Measurements from ENCODE around the gene FNDC5. TPM values are rescaled to one million over a fixed set of nuclear protein-coding genes. Genes with fewer than 3 reads are reported as not detected.

Gene FNDC5
- total RNA-seq, 5 donors from 2014 or later (not counting 1 experiment from before 2014, with no cell fraction given) = not detected

GRCh38 chr1:32858791-32859190 lies 11.9 kb downstream of the FNDC5 start:
- POLR2A ChIA-PET = no interaction called here
- WGBS (ENCODE audit: insufficient coverage) = 100% methylated on average over 5 of the region's 7 CpGs
- no peak for DNase-seq
- no peak overlapping the region for H3K4me3 ChIP-seq (ENCODE audit: control insufficient read depth in 1 of 2, extremely low read depth in 1 of 2, low read length in 1 of 2)
- CTCF ChIA-PET = no interaction called here
- no peaks in the 10 kb centered on the region for H3K9me3 ChIP-seq
- Mint-ChIP-seq H3K27me3 (no peaks in the 10 kb centered on the region), H3K36me3 (peaks cover 56% of the 10 kb centered on the region), H3K27ac (no peak overlapping the region), H3K4me1 (no peaks in the 10 kb centered on the region), H3K4me3 (no peak overlapping the region), H3K9me3 (no peaks in the 10 kb centered on the region)
- peaks cover 6 to 65% of the 10 kb centered on the region in 2 donors for H3K36me3 ChIP-seq (ENCODE audit: control insufficient read depth in 2 of 2, extremely low read depth in 1 of 2, insufficient read depth in 1 of 2, low read length in 1 of 2)
- no peak overlapping the region for H3K27ac ChIP-seq (ENCODE audit: low read length)
- no peak for ATAC-seq (replicated peaks in 1 of 4)
- no peaks in the 10 kb centered on the region for H3K27me3 ChIP-seq (replicated peaks in 1 of 2; ENCODE audit: control insufficient read depth in 2 of 2, extremely low read depth in 1 of 2, insufficient read depth in 2 of 2, low read length in 1 of 2)
- no peaks in the 10 kb centered on the region for H3K4me1 ChIP-seq (ENCODE audit: control insufficient read depth in 1 of 2, extremely low read depth in 1 of 2, insufficient read depth in 2 of 2, low read length in 2 of 2)

- ATAC-seq (replicated peaks in 1 of 4) = no peak
- CTCF ChIA-PET = interaction anchor here in 1 of 2 donors (0.7 kb wide), 1 partner anchor 9 kb away, joined by 3 read pairs; no protein-coding TSS in a partner anchor
- H3K36me3 ChIP-seq (ENCODE audit: control insufficient read depth in 2 of 2, extremely low read depth in 1 of 2, insufficient read depth in 1 of 2, low read length in 1 of 2) = peaks cover 6 to 68% of the 10 kb centered on the region in 2 donors
Measured at GRCh38 chr1:32858136-32858535, 12.6 kb downstream of the FNDC5 start.

GRCh38 chr1:32855861-32856617 lies 14.7 kb downstream of the FNDC5 start:
- H3K4me1 Mint-ChIP-seq = no peaks in the 10 kb centered on the region
- DNase-seq = no peak
- no peaks in the 10 kb centered on the region for H3K9me3 ChIP-seq
- no peaks in the 10 kb centered on the region for H3K27me3 ChIP-seq (replicated peaks in 1 of 2; ENCODE audit: control insufficient read depth in 2 of 2, extremely low read depth in 1 of 2, insufficient read depth in 2 of 2, low read length in 1 of 2)
- peaks cover 2 to 65% of the 10 kb centered on the region in 2 donors for H3K36me3 ChIP-seq (ENCODE audit: control insufficient read depth in 2 of 2, extremely low read depth in 1 of 2, insufficient read depth in 1 of 2, low read length in 1 of 2)
- no peaks in the 10 kb centered on the region for H3K4me1 ChIP-seq (ENCODE audit: control insufficient read depth in 1 of 2, extremely low read depth in 1 of 2, insufficient read depth in 2 of 2, low read length in 2 of 2)
- no peak overlapping the region for H3K4me3 ChIP-seq (ENCODE audit: control insufficient read depth in 1 of 2, extremely low read depth in 1 of 2, low read length in 1 of 2)
- 97% methylated on average over 8 of the region's 13 CpGs for WGBS (ENCODE audit: insufficient coverage)
- ChIA-PET POLR2A (no interaction called here), CTCF (no interaction called here)
- H3K27me3 Mint-ChIP-seq = no peaks in the 10 kb centered on the region
- no peaks in the 10 kb centered on the region for H3K9me3 Mint-ChIP-seq
- no peak for ATAC-seq (replicated peaks in 1 of 4)
- peaks cover 54% of the 10 kb centered on the region for H3K36me3 Mint-ChIP-seq
- no peak overlapping the region for H3K27ac Mint-ChIP-seq
- H3K27ac ChIP-seq (ENCODE audit: low read length) = no peak overlapping the region
- H3K4me3 Mint-ChIP-seq = no peak overlapping the region

More at GRCh38 chr1:32858136-32858535, 12.6 kb downstream of the FNDC5 start:
- 92% methylated on average over 2 of the region's 2 CpGs for WGBS (ENCODE audit: insufficient coverage)
- Mint-ChIP-seq H3K4me1 (no peaks in the 10 kb centered on the region), H3K9me3 (no peaks in the 10 kb centered on the region), H3K27ac (no peak overlapping the region), H3K4me3 (no peak overlapping the region), H3K36me3 (peaks cover 62% of the 10 kb centered on the region), H3K27me3 (no peaks in the 10 kb centered on the region)
- POLR2A ChIA-PET = no interaction called here
- Histone ChIP-seq H3K9me3 (no peaks in the 10 kb centered on the region), H3K27me3 (replicated peaks in 1 of 2; ENCODE audit: control insufficient read depth in 2 of 2, extremely low read depth in 1 of 2, insufficient read depth in 2 of 2, low read length in 1 of 2) (no peaks in the 10 kb centered on the region), H3K27ac (ENCODE audit: low read length) (no peak overlapping the region), H3K4me3 (ENCODE audit: control insufficient read depth in 1 of 2, extremely low read depth in 1 of 2, low read length in 1 of 2) (no peak overlapping the region), H3K4me1 (ENCODE audit: control insufficient read depth in 1 of 2, extremely low read depth in 1 of 2, insufficient read depth in 2 of 2, low read length in 2 of 2) (no peaks in the 10 kb centered on the region)
- no peak for DNase-seq

GRCh38 chr1:32848354-32849063 lies 22.2 kb downstream of the FNDC5 start:
- ChIA-PET CTCF (no interaction called here), POLR2A (interaction anchor here in 1 of 2 donors (0.6 kb wide), 1 partner anchor 113 kb away, joined by 3 read pairs; no protein-coding TSS in a partner anchor)
- no peak for ATAC-seq (replicated peaks in 1 of 4)
- Histone ChIP-seq H3K9me3 (no peaks in the 10 kb centered on the region), H3K36me3 (ENCODE audit: control insufficient read depth in 2 of 2, extremely low read depth in 1 of 2, insufficient read depth in 1 of 2, low read length in 1 of 2) (peaks cover 3 to 24% of the 10 kb centered on the region in 2 donors), H3K4me1 (ENCODE audit: control insufficient read depth in 1 of 2, extremely low read depth in 1 of 2, insufficient read depth in 2 of 2, low read length in 2 of 2) (no peaks in the 10 kb centered on the region), H3K4me3 (ENCODE audit: control insufficient read depth in 1 of 2, extremely low read depth in 1 of 2, low read length in 1 of 2) (no peak overlapping the region), H3K27me3 (replicated peaks in 1 of 2; ENCODE audit: control insufficient read depth in 2 of 2, extremely low read depth in 1 of 2, insufficient read depth in 2 of 2, low read length in 1 of 2) (no peaks in the 10 kb centered on the region), H3K27ac (ENCODE audit: low read length) (no peak overlapping the region)
- Mint-ChIP-seq H3K36me3 (peaks cover 27% of the 10 kb centered on the region), H3K4me1 (no peaks in the 10 kb centered on the region), H3K4me3 (no peak overlapping the region), H3K9me3 (no peaks in the 10 kb centered on the region), H3K27ac (no peak overlapping the region), H3K27me3 (no peaks in the 10 kb centered on the region)
- no CpG with 5 or more reads among the region's 2 CpGs for WGBS (ENCODE audit: insufficient coverage)
- DNase-seq = no peak

- Histone ChIP-seq H3K27ac (ENCODE audit: low read length) (no peak overlapping the region), H3K27me3 (replicated peaks in 1 of 2; ENCODE audit: control insufficient read depth in 2 of 2, extremely low read depth in 1 of 2, insufficient read depth in 2 of 2, low read length in 1 of 2) (no peaks in the 10 kb centered on the region), H3K4me3 (ENCODE audit: control insufficient read depth in 1 of 2, extremely low read depth in 1 of 2, low read length in 1 of 2) (no peak overlapping the region), H3K4me1 (ENCODE audit: control insufficient read depth in 1 of 2, extremely low read depth in 1 of 2, insufficient read depth in 2 of 2, low read length in 2 of 2) (no peaks in the 10 kb centered on the region), H3K36me3 (ENCODE audit: control insufficient read depth in 2 of 2, extremely low read depth in 1 of 2, insufficient read depth in 1 of 2, low read length in 1 of 2) (peaks cover 9 to 64% of the 10 kb centered on the region in 2 donors), H3K9me3 (no peaks in the 10 kb centered on the region)
- CTCF ChIA-PET = no interaction called here
- Mint-ChIP-seq H3K27ac (peak overlapping the region in 1 of 2 donors; percentile 27), H3K36me3 (peaks cover 58% of the 10 kb centered on the region), H3K9me3 (no peaks in the 10 kb centered on the region), H3K27me3 (no peaks in the 10 kb centered on the region), H3K4me1 (peaks cover 13 to 29% (median 16%) of the 10 kb centered on the region in 3 donors), H3K4me3 (no peak overlapping the region)
- no peak for DNase-seq
- POLR2A ChIA-PET = interaction anchor here in 1 of 2 donors (0.6 kb wide), 1 partner anchor 10 kb away, joined by 5 read pairs; no protein-coding TSS in a partner anchor
- WGBS (ENCODE audit: insufficient coverage) = no CpG with 5 or more reads among the region's 1 CpG
- ATAC-seq (replicated peaks in 1 of 4) = no peak
Measured at GRCh38 chr1:32831878-32832277, 38.8 kb downstream of the FNDC5 start.

GRCh38 chr1:32830092-32830852 lies 40.4 kb downstream of the FNDC5 start:
- no peaks in the 10 kb centered on the region for H3K9me3 Mint-ChIP-seq
- peaks cover 9 to 74% of the 10 kb centered on the region in 2 donors for H3K36me3 ChIP-seq (ENCODE audit: control insufficient read depth in 2 of 2, extremely low read depth in 1 of 2, insufficient read depth in 1 of 2, low read length in 1 of 2)
- H3K4me1 Mint-ChIP-seq = peaks cover 19 to 34% (median 20%) of the 10 kb centered on the region in 3 donors
- H3K27ac Mint-ChIP-seq = peak overlapping the region; percentile 30 to 77
- POLR2A ChIA-PET = no interaction called here
- no peaks in the 10 kb centered on the region for H3K4me1 ChIP-seq (ENCODE audit: control insufficient read depth in 1 of 2, extremely low read depth in 1 of 2, insufficient read depth in 2 of 2, low read length in 2 of 2)
- H3K27me3 ChIP-seq (replicated peaks in 1 of 2; ENCODE audit: control insufficient read depth in 2 of 2, extremely low read depth in 1 of 2, insufficient read depth in 2 of 2, low read length in 1 of 2) = no peaks in the 10 kb centered on the region
- H3K27me3 Mint-ChIP-seq = no peaks in the 10 kb centered on the region
- no peak for DNase-seq
- peaks cover 63% of the 10 kb centered on the region for H3K36me3 Mint-ChIP-seq
- CTCF ChIA-PET = no interaction called here
- no peaks in the 10 kb centered on the region for H3K9me3 ChIP-seq
- no peak overlapping the region for H3K4me3 Mint-ChIP-seq
- no CpG with 5 or more reads among the region's 6 CpGs for WGBS (ENCODE audit: insufficient coverage)
- no peak for ATAC-seq (replicated peaks in 1 of 4)
- no peak overlapping the region for H3K4me3 ChIP-seq (ENCODE audit: control insufficient read depth in 1 of 2, extremely low read depth in 1 of 2, low read length in 1 of 2)
- H3K27ac ChIP-seq (ENCODE audit: low read length) = no peak overlapping the region
